Psoas muscle (tissue), 8 donors: Measurements from ENCODE around the gene SHFL. TPM values are rescaled to one million over a fixed set of nuclear protein-coding genes. Genes with fewer than 3 reads are reported as not detected.

Experiments used
- ATAC-seq, 4 donors: fragments of 200-7000 bp; cut with Tn5 transposase; one replicate each; pipeline ENCODE4 v1.9.1; 2020; ENCODE audit warnings: moderate library complexity in 3 of 4, mild to moderate bottlenecking in 2 of 4
- DNase-seq, 2 donors: peaks; one replicate each; pipeline ENCODE4 v3.0.0-alpha.2; 2020
- H3K27ac ChIP-seq: fragments of 200-600 bp; one replicate; pipeline ENCODE4 v1.8.0; 2022
- H3K27me3 ChIP-seq, 3 donors: fragments of 200-600 bp in 1 of 3; one replicate each; pipeline versions ENCODE4 v1.6.1 to v1.8.0; 2013 to 2022; ENCODE audit warnings: low read length in 2 of 3, mild to moderate bottlenecking in 2 of 3, moderate library complexity in 1 of 3; ENCODE audit not compliant: insufficient read depth in 3 of 3
- H3K36me3 ChIP-seq, 2 donors: fragments of 200-600 bp in 1 of 2; one replicate each; pipeline versions ENCODE4 v1.6.1 to v1.8.0; 2013 to 2022; ENCODE audit warnings: low read depth in 1 of 2, mild to moderate bottlenecking in 1 of 2, moderate library complexity in 1 of 2; ENCODE audit not compliant: insufficient read depth in 1 of 2
- H3K4me1 ChIP-seq: fragments of 200-600 bp; one replicate; pipeline ENCODE4 v1.8.0; 2022
- H3K4me3 ChIP-seq: fragments of 200-600 bp; one replicate; pipeline ENCODE4 v1.8.0; 2022; ENCODE audit warnings: mild to moderate bottlenecking
- H3K9me3 ChIP-seq: fragments of 200-600 bp; one replicate; pipeline ENCODE4 v1.8.0; 2022
- WGBS, 3 donors: extraction: QIAGEN DNeasy Blood & Tissue Kit; methylation state at CpG; one replicate each; pipeline versions ENCODE4 v1.1.6 to v1.1.7; 2013; 5-methylcytosine and 5-hydroxymethylcytosine counted together
- intact Hi-C, 2 donors: fragments of 100-400 bp; cut with DNase I; formaldehyde crosslinking; loops; one replicate each; pipeline versions ENCODE4 v1.11.0 to v1.14.2; 2022
- polyA plus RNA-seq, 3 donors: library from polyadenylated mRNA; stranded (reverse); fragments of 200-250 nt; gene quantifications; one replicate each; pipeline ENCODE4 v1.2.3, GENCODE V29; 2013
- total RNA-seq, 4 donors: library from RNA; stranded (reverse); fragmentation: NEBNext Ultra II Directional in 2 of 4; extraction: Animal tissue kit (Norgen Biotek cat#: 25700) in 2 of 4; gene quantifications; one replicate each; pipeline versions ENCODE4 v1.2.1 to v1.2.4, GENCODE V29; 2021 to 2023
- TF ChIP-seq, protein P1 (sequence below): fragments of 200-600 bp; IDR thresholded peaks from one replicate; pipeline ENCODE4 v1.8.0; 2022; ENCODE audit warnings: antibody characterized with exemption
- donor health status: healthy with polysubstance abuse.
- donor health status: DM: no; HTN: no; CAD: no; lungs with moderate emphysema.
- donor health status: Bipolar disorder and iron deficiency.
- donor health status: healthy.
- donor health status: DM: yes; HTN: yes; CAD: no.
- donor health status: DM: no; HTN: no; CAD: no.
- donor health status: DM: no; HTN: no; CAD: no.
- donor health status: DM: yes; HTN: yes; CAD: no.

SHFL gene
- total and polyA plus RNA-seq, 7 donors: 2.9 to 5.7 (median 3.7) TPM

DNA sequence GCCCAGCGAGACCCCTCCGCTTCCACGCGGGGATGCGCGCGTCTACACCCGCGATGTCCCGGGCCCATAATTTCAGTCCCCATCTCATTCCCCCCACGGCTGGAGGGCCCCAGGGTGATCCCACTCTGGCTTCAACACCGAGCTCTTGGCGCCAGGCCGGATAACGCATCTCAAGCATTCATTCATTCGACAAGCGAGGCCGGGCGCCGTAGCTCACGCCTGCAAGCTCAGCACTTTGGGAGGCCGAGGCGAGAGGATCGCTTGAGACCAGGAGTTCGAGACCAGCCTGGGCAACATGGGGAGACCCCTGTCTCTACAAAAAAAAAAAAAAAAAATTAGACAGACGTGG, 10.5 kb downstream of the SHFL start:
- DNase-seq (peak in 1 of 2 donors; percentile 57), ATAC-seq (peak in 2 of 4 donors; percentile 4 to 20)
- intact Hi-C loops: no loop called here
- peaks cover 3% of the 10 kb centered on the region for H3K4me1 ChIP-seq
- peaks cover 0 to 7% (median 0%) of the 10 kb centered on the region in 3 donors for H3K27me3 ChIP-seq
- H3K36me3 ChIP-seq: no peaks in the 10 kb centered on the region
- H3K4me3 ChIP-seq: peak overlapping the region; percentile 64
- H3K9me3 ChIP-seq: no peaks in the 10 kb centered on the region
- TF ChIP-seq, protein P1, sequence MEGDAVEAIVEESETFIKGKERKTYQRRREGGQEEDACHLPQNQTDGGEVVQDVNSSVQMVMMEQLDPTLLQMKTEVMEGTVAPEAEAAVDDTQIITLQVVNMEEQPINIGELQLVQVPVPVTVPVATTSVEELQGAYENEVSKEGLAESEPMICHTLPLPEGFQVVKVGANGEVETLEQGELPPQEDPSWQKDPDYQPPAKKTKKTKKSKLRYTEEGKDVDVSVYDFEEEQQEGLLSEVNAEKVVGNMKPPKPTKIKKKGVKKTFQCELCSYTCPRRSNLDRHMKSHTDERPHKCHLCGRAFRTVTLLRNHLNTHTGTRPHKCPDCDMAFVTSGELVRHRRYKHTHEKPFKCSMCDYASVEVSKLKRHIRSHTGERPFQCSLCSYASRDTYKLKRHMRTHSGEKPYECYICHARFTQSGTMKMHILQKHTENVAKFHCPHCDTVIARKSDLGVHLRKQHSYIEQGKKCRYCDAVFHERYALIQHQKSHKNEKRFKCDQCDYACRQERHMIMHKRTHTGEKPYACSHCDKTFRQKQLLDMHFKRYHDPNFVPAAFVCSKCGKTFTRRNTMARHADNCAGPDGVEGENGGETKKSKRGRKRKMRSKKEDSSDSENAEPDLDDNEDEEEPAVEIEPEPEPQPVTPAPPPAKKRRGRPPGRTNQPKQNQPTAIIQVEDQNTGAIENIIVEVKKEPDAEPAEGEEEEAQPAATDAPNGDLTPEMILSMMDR: no peak
- peak overlapping the region; percentile 41 for H3K27ac ChIP-seq
- 16 to 31% (median 21%) methylated on average over 20 to 26 of the region's 26 CpGs for WGBS, 3 donors

DNA sequence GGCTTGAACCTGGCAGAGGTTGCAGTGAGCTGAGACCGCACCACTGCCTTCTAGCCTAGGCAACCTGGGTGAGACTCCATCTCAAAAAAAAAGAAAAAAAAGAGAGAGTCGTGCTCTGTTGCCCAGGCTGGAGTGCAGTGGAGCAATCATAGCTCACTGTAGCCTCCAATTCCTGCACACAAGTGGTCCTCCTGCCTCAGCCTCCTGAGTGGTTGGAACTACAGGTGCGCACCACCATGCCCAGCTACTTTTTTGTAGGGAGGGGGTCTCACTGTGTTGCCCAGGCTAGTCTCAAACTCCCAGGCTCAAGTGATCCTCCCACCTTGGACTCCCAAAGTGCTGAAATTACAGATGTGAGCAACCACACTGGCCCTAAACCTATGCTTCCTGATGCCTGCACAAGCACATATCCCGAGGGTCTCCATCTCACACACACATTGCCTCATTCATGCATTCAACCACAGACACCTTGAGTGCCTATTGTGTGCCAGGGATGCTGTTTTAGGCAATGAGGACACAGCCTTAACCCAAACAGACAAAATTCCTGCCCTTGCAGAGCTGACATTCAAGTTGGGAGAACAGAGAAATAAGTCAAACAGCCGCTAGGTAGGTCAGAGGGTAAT, 14.2 kb downstream of the SHFL start:
- H3K36me3 ChIP-seq: no peaks in the 10 kb centered on the region
- intact Hi-C loops: no loop called here
- ATAC-seq: no peak
- H3K27me3 ChIP-seq: peaks cover 0 to 7% (median 0%) of the 10 kb centered on the region in 3 donors
- no peaks in the 10 kb centered on the region for H3K9me3 ChIP-seq
- WGBS, 3 donors: 84 to 93% (median 86%) methylated on average over 5 of the region's 5 CpGs
- DNase-seq: peak in 1 of 2 donors; percentile 5
- H3K4me3 ChIP-seq: no peak overlapping the region
- peaks cover 3% of the 10 kb centered on the region for H3K4me1 ChIP-seq
- H3K27ac ChIP-seq: no peak overlapping the region
- TF ChIP-seq, protein P1: no peak

DNA sequence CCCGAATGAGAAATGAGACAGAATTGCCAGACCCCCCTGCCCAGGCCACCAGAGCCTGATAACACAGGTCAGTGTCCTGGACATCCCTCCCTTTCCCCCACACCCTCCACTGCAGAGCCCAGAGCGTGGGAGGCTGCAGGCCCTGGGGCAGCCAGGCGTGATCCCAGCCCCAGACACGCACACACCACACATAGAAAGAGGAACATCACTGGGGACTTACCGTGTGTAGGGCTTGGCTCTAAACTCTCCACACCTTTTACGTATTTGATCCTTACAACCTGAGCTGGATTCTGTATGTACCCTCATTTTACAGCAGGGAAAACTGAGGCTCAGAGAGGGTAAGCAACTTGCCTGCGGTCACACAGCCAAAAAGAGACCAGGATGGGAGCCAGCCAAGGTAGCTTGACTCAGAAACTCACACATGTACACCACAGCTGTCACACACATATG, 16.7 kb downstream of the SHFL start:
- Histone ChIP-seq H3K27ac (no peak overlapping the region), H3K9me3 (no peaks in the 10 kb centered on the region), H3K27me3 (peaks cover 0 to under 1% (median 0%) of the 10 kb centered on the region in 3 donors), H3K36me3 (peaks cover 4 to 9% of the 10 kb centered on the region in 2 donors), H3K4me1 (peaks cover 11% of the 10 kb centered on the region), H3K4me3 (no peak overlapping the region)
- TF ChIP-seq, protein P1: no peak
- 80 to 83% (median 81%) methylated on average over 7 of the region's 7 CpGs for WGBS, 3 donors
- intact Hi-C loops: no loop called here
- DNase-seq: no peak
- no peak for ATAC-seq

DNA sequence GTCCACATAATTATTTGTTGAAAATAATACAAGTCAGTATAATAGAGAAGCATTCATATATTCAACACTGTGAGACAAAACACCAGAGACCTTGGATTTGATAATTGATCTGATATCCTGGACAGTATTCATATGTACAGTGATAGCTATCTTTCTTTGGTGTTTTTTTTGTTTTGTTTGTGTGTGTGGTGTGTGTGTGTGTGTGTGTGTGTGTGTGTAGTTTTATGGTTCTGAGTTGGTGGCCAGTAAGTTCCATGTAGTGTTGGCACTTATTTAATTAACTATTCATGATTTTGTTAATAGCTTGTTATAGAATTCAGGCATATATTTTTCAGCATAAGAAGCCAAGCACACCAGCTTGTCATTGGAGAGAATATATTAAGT, 18.0 kb downstream of the SHFL start:
- DNase-seq (no peak), ATAC-seq (no peak)
- no peak overlapping the region for H3K4me3 ChIP-seq
- intact Hi-C loops: no loop called here
- TF ChIP-seq, protein P1: no peak
- H3K36me3 ChIP-seq: peaks cover 8 to 22% of the 10 kb centered on the region in 2 donors
- peaks cover 11% of the 10 kb centered on the region for H3K4me1 ChIP-seq
- no peaks in the 10 kb centered on the region for H3K9me3 ChIP-seq
- H3K27me3 ChIP-seq: no peaks in the 10 kb centered on the region
- no peak overlapping the region for H3K27ac ChIP-seq
